DND-41 (cell line): ENCODE data around the gene DUSP7.
A peak's percentile ranks its signal among the peaks of the same experiment; 100 is the strongest.

ENCODE experiments used
- ATAC-seq: fragments of 200-7000 bp; cut with Tn5 transposase; 3 replicates; pipeline ENCODE4 v1.9.1; 2021; ENCODE audit warnings: low read depth; ENCODE audit not compliant: insufficient read depth
- DNase-seq: peaks from one replicate; pipeline ENCODE4 v3.0.0-alpha.2; 2020
- H2AFZ ChIP-seq: 2 replicates; pipeline ENCODE4 v1.6.0; 2012; ENCODE audit warnings: low read depth, low read length
- H3K27ac ChIP-seq: 2 replicates; pipeline ENCODE4 v1.5.1; 2012; ENCODE audit warnings: low read length, inconsistent platforms
- H3K27me3 ChIP-seq: fragments of 200-600 bp; sonication (generic); 2 replicates; pipeline ENCODE4 v1.6.0; 2012; ENCODE audit warnings: low read length, mild to moderate bottlenecking, inconsistent platforms; ENCODE audit not compliant: insufficient read depth, poor library complexity
- H3K36me3 ChIP-seq: 2 replicates; pipeline ENCODE4 v1.5.1; 2012; ENCODE audit warnings: low read length, inconsistent platforms; ENCODE audit not compliant: insufficient read depth
- H3K4me1 ChIP-seq: 2 replicates; pipeline ENCODE4 v1.5.1; 2012; ENCODE audit warnings: mild to moderate bottlenecking, low read length; ENCODE audit not compliant: insufficient read depth
- H3K4me2 ChIP-seq: 2 replicates; pipeline ENCODE4 v1.6.0; 2012; ENCODE audit warnings: mild to moderate bottlenecking, moderate library complexity, low read length, inconsistent platforms; ENCODE audit not compliant: insufficient read depth
- H3K4me3 ChIP-seq, 2 experiments: fragments of 200-600 bp in 1 of 2; shearing (Covaris generic) in 1 of 2; 2 replicates each; pipeline ENCODE4 v1.5.1; 2012 to 2016; ENCODE audit warnings: inconsistent platforms in 2 of 2, low read length in 2 of 2, mild to moderate bottlenecking in 2 of 2, low read depth in 1 of 2, moderate library complexity in 1 of 2
- H3K79me2 ChIP-seq: 2 replicates; pipeline ENCODE4 v1.6.0; 2012; ENCODE audit warnings: low read length, inconsistent platforms; ENCODE audit not compliant: insufficient read depth
- H3K9ac ChIP-seq: 2 replicates; pipeline ENCODE4 v1.6.0; 2012; ENCODE audit warnings: low read depth, mild to moderate bottlenecking, inconsistent platforms, low read length, moderate library complexity
- H3K9me3 ChIP-seq: 2 replicates; pipeline ENCODE4 v1.5.1; 2012; ENCODE audit warnings: low read length, moderate library complexity, mild to moderate bottlenecking, inconsistent platforms; ENCODE audit not compliant: insufficient read depth, severe bottlenecking
- H4K20me1 ChIP-seq: 2 replicates; pipeline ENCODE4 v1.6.0; 2012; ENCODE audit warnings: low read length; ENCODE audit not compliant: insufficient read depth
- EZH2 ChIP-seq: IDR thresholded peaks from 3 replicates; pipeline ENCODE4 v1.6.1; 2012; ENCODE audit warnings: borderline replicate concordance, low read depth, mild to moderate bottlenecking, moderate library complexity, low read length, inconsistent platforms; ENCODE audit not compliant: severe bottlenecking
- TF ChIP-seq, protein P1 (sequence below): IDR thresholded peaks from 2 replicates; pipeline ENCODE4 v1.5.1; 2012; ENCODE audit warnings: borderline replicate concordance, low read length, moderate library complexity, mild to moderate bottlenecking; ENCODE audit not compliant: poor library complexity, severe bottlenecking; ENCODE audit errors: extremely low read depth

DUSP7 gene

DNA sequence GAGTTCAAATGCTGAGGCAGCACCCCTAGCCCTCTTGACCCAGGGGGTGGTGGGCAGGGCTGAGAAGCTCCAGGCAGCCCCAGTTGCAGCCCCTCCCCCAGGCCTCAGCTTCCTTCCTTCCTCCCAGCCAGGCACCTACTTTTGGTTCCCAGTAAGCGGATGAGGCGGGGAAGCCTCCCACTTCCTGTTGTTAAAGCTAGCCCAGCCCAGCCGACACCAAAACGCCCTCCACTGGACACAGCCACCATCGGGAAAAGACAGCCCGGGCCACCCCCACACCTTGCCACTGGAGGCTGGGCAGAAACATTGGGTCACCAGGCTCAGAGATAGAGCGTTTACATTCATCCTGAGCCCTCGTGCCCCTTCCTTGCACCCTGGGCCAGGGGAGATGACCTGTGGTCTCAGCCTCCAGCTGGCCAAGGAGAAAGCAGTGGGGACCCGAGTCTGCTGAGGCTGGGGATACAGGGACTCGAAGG is 3.5 kb downstream of the DUSP7 start:
- Histone ChIP-seq H3K9me3 (no peaks in the 10 kb centered on the region), H3K27ac (no peak overlapping the region), H3K4me2 (peak overlapping the region; percentile 98; the same call in 1 of the 2 replicates), H3K79me2 (peaks cover 32% of the 10 kb centered on the region), H3K4me3 (no peak overlapping the region), H2AFZ (no peak overlapping the region), H4K20me1 (peaks cover 55% of the 10 kb centered on the region), H3K9ac (no peak overlapping the region), H3K27me3 (no peaks in the 10 kb centered on the region), H3K4me1 (peaks cover 48% of the 10 kb centered on the region), H3K36me3 (peaks cover 61% of the 10 kb centered on the region)
- TF ChIP-seq EZH2 = no peak
- TF ChIP-seq, protein P1, sequence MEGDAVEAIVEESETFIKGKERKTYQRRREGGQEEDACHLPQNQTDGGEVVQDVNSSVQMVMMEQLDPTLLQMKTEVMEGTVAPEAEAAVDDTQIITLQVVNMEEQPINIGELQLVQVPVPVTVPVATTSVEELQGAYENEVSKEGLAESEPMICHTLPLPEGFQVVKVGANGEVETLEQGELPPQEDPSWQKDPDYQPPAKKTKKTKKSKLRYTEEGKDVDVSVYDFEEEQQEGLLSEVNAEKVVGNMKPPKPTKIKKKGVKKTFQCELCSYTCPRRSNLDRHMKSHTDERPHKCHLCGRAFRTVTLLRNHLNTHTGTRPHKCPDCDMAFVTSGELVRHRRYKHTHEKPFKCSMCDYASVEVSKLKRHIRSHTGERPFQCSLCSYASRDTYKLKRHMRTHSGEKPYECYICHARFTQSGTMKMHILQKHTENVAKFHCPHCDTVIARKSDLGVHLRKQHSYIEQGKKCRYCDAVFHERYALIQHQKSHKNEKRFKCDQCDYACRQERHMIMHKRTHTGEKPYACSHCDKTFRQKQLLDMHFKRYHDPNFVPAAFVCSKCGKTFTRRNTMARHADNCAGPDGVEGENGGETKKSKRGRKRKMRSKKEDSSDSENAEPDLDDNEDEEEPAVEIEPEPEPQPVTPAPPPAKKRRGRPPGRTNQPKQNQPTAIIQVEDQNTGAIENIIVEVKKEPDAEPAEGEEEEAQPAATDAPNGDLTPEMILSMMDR = no peak
- DNase-seq = no peak
- ATAC-seq = no peak

- Histone ChIP-seq H3K9ac (no peak overlapping the region), H2AFZ (no peak overlapping the region), H3K4me3 (no peak overlapping the region), H3K9me3 (no peaks in the 10 kb centered on the region), H3K4me2 (no peak overlapping the region), H4K20me1 (peaks cover 55% of the 10 kb centered on the region), H3K36me3 (peaks cover 61% of the 10 kb centered on the region), H3K27me3 (no peaks in the 10 kb centered on the region), H3K4me1 (peaks cover 36% of the 10 kb centered on the region), H3K79me2 (peaks cover 27% of the 10 kb centered on the region), H3K27ac (no peak overlapping the region)
- ATAC-seq (no peak), DNase-seq (no peak)
- TF ChIP-seq, protein P1 = no peak
- no peak for TF ChIP-seq EZH2
Measured at GRCh38 chr3:52051444-52051843, 4.9 kb downstream of the DUSP7 start.

GRCh38 chr3:52050571-52050970 is 5.8 kb downstream of the DUSP7 start:
- Histone ChIP-seq H3K9me3 (no peaks in the 10 kb centered on the region), H3K9ac (no peak overlapping the region), H3K27ac (no peak overlapping the region), H4K20me1 (peaks cover 51% of the 10 kb centered on the region), H3K4me3 (no peak overlapping the region), H3K36me3 (peaks cover 61% of the 10 kb centered on the region), H3K79me2 (peaks cover 23% of the 10 kb centered on the region), H3K4me1 (peaks cover 33% of the 10 kb centered on the region), H2AFZ (no peak overlapping the region), H3K4me2 (no peak overlapping the region), H3K27me3 (no peaks in the 10 kb centered on the region)
- TF ChIP-seq, protein P1 = no peak
- no peak for TF ChIP-seq EZH2
- no peak for ATAC-seq
- no peak for DNase-seq

DNA sequence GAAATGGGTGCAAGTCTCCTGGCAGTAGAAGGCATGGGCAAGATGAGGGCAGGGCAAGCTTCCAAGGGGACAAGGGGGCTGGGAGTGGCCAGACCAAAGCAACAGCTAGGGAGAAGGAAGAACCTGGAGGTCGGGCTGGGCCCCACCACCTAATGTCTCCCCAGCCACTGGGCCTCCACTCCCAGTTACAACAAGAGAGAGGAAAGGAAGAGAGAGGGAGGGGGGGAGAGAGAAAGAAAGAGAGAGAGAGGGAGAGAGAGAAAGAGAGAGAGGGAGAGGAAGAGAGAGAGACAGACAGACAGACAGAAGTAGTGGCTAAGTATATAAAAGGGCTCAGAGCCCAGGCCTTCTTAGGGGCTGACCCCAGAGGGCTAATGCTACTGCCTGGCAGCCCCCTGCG is 6.9 kb downstream of the DUSP7 start:
- Histone ChIP-seq H3K36me3 (peaks cover 59% of the 10 kb centered on the region), H3K79me2 (peaks cover 13% of the 10 kb centered on the region), H3K27me3 (no peaks in the 10 kb centered on the region), H4K20me1 (peaks cover 44% of the 10 kb centered on the region), H2AFZ (no peak overlapping the region), H3K4me2 (no peak overlapping the region), H3K27ac (no peak overlapping the region), H3K4me1 (peaks cover 22% of the 10 kb centered on the region), H3K9me3 (no peaks in the 10 kb centered on the region), H3K4me3 (no peak overlapping the region), H3K9ac (no peak overlapping the region)
- DNase-seq (no peak), ATAC-seq (no peak)
- TF ChIP-seq, protein P1 = no peak
- no peak for TF ChIP-seq EZH2
